GM21717 (cell line): ENCODE results near the gene STXBP3.

ENCODE experiments used
- ATAC-seq: cut with Tn5 transposase; IDR thresholded peaks from one replicate; pipeline ENCODE4 v1.9.1; 2021; ENCODE audit warnings: mild to moderate bottlenecking, moderate library complexity; ENCODE audit not compliant: unreplicated experiment

Gene STXBP3

DNA sequence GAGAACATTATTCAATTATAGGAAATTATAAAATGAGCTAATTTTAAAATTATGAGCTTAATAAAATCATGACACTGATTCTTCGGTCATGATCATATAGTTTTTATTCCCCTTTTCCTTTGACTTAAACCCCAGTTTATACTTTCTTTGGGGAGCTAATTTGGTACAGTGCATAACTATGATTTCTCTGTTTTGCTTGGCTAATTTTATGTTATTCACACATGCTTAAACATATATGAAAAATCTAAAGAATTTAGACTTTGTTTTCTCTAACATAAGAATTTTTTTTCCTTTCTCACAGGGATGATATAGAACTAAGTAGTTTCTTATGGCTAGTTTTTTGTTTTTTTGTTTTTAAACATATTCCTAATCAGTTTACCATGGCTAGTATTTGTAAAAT lies 52.5 kb downstream of the STXBP3 start:
- no peak for ATAC-seq

DNA sequence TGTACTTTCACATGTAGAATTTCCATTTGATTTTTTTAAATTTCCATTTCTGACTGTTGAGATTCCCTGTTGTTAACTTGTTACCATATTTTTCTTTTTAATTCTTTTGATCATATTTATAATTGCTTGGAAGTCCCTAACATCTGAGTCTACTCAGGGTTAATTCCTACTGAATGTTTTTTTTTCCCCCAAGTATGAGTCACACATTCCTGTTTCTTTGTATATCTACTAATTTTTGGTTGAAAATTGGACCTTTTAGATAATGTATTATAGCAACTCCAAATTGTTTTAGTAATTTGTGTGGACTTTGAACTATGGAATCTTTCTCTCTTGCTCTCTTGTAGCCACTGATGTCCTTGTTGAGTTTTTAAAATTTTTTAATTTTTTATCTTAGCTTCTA lies 54.6 kb downstream of the STXBP3 start:
- ATAC-seq = no peak

DNA sequence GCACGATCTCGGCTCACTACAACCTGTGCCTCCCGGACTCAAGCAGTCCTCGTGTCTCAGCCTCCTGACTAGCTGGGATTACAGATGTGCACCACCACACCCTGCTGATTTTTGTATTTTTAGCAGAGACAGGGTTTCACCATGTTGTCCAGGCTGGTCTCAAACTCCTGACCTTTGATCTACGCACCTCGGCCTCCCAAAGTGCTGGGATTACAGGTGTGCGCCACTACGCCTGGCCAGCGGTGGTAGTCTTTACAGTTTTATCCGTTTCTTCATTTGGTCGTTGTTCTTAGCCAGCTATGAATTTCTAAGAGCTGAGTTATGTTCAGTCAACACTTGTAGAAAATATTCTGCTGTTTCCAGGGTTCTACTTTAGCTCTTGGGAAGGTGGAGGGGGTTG lies 57.1 kb downstream of the STXBP3 start:
- no peak for ATAC-seq

DNA sequence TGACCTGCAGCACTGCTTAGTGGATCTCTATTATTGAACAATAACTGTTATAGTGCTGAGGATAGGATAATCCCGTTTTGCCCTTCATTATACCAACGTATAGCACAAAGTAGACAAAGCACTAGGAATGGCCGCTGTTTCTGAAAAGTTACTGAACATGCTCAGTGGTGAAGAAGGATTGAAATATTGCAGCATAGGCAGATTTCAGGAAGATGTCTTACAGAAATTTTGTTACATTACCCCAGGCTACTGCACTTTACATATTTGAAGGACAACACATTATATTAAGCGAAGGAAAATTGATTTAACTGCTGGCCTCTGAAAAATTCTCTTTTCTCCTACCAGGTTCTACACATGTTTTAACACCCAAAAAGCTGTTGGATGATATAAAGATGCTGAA lies 62.0 kb downstream of the STXBP3 start:
- ATAC-seq = no peak

DNA sequence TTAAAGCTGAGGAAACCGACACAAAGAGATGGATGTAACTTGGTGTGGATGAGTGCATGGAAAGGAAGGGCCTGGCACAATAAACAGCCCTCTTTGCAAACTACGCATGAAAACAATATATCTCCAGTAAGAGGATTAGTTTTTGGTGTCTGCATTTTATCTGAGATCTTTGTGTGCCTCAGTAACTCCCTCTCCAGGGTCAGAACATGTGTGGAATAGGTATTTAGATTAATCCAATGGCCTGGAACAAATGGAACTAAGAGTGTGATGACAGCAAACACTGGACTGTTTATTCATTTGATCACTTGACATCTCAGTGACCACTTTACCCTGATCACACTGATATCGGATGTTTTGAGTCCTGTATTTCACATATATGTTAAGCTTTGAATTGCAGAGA lies 65.1 kb downstream of the STXBP3 start:
- ATAC-seq = no peak

DNA sequence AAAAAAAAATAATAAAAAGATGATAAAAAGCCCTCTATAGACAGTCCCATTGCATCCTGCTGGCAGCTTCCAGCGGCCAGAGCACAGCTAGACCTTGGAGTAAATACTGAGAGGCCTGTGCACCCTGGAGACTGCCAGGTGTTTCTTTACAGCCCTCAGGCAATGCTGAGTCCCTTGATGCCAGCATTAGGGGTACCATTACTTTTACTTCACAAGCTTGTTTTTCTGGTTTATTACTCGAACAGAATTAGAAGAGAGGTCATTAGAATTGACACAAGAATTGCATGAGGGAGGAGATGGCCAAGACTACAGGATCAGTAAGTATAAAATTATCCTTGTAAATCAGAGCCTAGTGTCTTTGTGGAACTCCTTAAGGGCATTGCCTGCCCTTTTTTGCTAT lies 66.9 kb downstream of the STXBP3 start:
- ATAC-seq = no peak

DNA sequence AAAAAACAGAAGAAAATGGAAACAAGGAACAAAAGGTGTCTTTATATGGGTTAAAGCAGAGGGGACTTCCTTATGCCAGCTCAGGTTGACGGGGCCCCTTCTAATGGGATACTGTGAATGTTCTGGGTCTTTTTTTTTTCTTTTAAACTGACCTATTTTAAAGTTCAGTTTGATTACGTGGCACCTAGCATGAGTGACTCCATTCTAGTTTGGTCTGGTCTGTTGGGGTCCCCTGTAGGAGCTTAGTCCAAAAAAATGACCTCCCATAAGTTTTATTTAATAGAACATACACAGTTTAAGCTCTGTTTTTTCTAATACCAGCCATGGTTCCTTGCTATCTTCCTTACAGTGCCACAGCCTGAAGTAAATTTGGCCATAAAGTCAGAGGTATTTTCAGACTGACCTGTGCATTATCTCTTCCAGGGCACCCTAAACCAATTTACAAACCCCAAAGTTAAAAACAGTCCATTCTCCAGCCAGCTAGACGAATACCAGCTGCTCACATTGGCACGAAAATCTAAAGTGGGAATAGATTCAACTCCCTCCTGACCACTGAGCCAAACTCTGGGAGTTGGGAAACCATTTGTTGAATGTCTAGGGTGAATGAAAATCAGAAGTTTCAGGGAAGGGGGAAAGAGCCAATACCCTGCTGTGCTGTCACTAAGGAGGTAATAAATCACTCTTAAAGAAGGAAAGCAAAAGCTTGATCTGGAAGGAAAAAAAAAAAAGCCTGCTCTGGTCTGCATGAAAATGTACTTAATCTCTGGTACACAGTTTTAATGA lies 68.1 kb downstream of the STXBP3 start:
- no peak for ATAC-seq

DNA sequence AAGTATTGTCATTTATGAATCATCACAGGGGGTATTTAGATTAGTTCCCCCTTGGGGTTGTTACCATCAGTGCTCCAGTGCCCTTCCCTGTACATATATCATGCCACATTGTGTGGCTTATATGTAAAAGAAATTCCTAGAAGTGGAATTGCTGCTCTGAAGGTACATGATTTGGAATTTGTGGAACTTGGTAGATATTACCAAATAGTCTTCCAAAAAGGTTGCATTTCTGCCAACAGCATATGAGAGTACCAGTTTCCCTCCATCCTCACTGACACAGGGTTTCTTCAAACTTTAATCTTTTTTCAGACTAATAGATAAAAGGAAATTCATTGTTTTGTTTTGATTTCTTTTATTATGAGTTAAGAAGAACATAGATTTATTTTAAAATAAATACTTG lies 69.1 kb downstream of the STXBP3 start:
- ATAC-seq = no peak

DNA sequence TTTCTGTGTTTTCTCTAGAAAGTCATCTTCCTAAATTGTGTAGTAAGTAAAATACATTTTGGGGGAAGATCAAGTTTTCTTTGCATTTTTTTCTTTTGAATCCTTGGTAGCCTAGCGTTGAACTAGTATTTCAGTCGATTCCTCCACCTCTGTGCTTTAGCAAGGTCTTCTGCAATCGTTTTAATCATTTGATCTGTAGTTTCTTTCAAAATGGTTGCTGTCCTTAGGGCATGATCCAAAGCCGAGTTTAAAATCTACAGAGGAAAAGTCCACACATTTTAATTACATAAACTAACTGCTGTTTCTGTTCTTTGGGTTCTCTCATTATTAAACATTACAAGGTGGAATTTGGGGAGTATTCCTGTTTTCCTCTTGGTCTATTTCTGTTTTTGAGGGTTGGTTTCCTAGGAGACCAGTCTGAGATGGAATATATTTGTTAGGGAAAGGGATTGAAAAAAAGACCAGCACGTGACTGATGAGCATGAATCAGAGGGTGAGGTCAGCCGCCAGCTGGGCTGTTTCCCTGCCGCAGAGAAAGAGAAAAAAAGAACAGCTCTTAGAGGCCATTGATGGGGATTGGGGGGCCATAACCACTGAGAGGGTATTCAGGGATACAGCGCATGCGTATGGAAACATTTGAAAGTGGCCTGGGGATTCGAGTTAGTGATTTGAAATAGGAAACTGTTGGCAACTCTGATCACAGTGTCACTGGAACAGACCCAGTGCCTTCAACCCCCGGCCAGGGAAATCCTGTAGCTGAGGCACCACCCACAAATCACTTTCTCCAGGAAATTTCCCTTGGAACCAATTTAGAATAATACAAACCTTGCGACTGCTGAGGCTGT lies 69.8 kb downstream of the STXBP3 start:
- no peak for ATAC-seq

DNA sequence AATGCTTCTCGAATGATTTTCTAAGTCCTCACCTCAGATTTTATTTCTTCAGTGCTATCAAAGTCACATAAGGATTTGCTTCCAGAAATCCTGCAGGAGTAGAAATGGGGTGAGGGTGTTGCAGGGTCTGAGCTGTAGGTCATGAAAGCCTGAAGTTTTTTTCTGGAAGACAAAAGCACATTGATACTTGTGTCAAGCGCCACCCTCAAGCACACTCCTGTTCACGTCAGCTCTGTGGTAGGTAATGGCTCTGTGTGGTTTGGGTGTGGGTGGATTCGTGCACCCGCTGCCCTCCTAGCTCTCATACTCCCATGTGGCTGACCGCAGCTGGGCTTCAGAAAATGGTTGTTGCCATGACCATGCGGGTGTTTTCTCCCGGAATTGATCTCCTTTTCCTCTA lies 70.5 kb downstream of the STXBP3 start:
- no peak for ATAC-seq

DNA sequence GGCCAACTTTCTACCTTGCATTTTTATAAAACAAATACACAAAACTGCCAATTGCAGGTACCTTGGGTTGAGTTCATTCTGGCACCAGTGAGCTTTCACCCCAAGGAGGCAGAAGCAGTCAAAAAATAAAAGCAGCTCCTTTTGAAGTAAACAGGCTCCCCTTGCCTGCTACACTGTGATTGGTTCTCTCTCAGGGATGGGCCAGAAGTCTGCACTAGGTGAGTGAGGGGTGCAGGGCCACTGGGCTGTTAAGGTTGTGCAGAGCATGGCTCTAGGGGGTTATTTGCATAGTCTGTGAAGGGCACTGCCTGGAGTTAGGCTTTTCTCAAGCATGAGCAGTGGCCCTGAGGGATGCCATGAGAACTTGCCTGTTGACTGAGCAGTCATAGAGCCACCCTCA lies 71.3 kb downstream of the STXBP3 start:
- ATAC-seq = no peak

DNA sequence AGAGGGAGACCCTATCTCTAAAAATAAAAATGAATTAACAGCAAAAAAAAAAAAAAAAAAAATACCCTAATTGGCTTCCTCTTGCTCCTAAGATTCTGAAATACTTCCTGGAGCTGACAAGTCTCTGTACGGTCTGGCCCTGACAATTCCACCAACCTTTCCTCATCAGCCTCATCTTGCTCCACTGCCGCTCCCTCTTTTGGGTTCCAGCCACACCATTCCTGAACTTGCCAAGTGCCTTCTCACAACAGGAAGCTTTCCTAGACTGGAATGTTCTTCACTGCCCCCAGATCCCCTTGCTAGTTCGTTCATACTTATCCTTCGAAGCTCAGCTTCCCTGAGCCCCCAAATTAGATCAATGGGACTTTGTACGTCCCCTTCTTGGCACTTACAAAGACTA lies 73.4 kb downstream of the STXBP3 start:
- no peak for ATAC-seq

DNA sequence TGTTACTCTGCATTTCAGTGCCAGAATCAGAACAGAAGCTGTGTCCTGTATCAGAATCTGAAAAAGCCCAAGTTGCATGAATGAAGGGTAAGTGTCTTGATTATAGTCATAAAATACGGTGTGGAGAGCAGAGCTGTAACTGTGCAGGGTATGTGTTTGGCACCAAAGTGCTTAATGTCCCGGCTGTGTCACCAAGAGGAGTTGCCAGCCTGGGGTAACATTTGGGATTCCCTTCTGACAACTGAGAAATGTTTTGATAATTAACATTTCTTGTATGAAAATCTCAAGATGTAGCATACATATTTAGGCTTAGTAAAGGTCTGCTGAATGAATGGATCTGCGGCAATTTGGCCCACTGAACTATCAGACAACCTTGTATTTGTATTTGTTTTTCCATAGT lies 77.2 kb downstream of the STXBP3 start:
- ATAC-seq = no peak

DNA sequence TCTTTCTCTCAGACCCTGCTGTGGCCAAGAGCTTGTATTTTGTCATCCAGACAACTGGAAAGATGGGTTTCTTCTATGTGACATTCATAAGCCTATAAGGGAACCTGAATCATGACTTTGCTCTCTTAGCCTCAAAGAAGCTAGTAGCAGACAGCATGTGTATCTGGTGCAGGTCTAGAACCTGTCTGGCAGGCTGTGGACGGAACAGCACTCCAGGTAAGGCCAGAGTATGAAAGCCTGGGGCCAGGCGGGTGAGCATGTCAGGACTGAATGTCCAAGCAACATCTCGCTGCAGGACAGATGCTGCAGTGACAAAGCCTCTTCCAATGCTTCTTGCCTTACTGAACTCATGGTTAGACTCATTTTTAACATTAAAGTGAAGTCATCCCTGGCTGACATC lies 77.6 kb downstream of the STXBP3 start:
- no peak for ATAC-seq

DNA sequence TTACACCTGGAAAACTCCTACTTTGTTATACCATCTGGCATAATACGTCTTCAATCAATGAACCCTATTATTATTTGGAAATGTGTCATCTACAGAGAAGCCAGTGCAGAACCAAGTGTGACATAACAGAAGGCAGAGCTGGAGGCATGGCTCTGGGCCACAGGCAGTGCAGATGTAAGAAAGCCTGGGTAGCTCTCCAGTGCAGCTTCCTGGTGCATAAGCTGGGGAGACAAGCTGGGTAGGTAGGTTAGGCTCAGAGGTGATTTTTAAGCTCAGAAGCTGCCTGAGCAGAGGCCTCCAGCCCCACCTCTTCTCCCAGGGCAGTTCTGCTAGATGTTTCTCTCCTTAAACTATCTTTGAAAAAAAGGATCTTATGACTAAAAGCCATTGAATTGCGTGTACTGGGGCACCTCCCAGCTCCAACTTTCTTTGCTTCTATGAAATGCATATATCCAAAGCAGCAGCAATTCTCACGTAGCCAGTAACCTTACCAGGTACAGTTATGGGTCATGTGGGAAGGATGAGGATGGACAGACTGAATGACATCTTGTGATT lies 79.7 kb downstream of the STXBP3 start:
- ATAC-seq = no peak

DNA sequence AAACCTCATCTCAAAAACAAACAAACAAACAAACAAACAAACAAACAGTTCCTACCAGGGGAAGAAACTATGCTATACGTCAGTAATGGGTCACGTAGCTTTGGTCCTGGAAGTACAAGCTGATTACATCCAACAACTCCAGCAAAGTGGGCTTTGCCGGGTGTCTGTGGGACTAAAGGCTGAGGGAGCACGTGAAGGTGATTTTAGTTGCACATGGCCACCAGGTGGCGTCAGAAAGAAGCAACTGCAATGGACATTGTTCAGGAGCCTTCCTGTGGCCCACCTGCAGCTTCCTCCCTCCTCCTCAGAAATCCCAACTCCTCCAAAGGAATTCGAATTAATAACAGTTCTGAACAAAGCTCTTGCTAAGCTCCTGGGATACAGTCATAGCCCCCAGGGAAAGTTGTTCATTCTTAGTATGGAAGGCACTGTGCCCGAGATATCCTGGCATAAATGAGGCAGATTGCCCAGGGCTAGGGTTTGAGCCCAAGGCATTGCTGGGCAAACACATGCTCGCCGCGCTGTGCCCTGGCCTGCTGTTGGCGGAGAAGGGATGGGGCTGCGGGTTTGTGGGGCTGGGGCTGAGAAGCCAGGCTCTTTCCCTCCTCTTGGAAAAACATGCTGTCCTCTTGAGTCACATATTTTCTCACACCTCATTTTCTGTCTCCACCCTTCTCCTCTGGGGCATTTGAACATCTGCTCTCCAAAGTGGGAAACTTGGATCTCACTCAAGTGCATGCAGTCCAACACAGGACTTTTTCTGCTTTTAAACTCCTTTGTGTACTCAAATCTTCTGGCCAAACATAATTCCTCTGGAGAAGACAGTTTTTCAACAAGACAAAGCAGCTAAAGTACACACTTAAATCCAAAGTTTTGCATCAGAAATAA lies 81.8 kb downstream of the STXBP3 start:
- ATAC-seq = no peak

DNA sequence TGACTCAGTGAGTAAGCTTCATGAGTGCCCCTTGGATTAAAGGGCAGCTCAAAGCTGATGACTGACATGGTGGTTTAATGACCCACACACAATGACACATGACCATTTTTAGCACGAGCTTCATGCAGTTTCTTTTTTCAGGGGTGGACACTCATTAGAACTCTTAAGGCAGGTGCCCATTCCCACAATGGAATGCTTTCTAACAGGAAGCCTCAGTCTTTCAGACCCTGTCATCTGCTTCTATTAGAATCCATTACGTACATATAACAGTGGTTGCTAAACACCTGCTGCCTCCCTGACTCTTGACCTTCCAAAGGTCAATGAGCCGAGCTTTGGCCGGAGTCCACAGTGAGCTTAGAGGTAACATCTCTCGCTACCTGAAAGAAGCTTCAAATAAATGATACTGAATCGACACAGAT lies 83.0 kb downstream of the STXBP3 start:
- no peak for ATAC-seq

DNA sequence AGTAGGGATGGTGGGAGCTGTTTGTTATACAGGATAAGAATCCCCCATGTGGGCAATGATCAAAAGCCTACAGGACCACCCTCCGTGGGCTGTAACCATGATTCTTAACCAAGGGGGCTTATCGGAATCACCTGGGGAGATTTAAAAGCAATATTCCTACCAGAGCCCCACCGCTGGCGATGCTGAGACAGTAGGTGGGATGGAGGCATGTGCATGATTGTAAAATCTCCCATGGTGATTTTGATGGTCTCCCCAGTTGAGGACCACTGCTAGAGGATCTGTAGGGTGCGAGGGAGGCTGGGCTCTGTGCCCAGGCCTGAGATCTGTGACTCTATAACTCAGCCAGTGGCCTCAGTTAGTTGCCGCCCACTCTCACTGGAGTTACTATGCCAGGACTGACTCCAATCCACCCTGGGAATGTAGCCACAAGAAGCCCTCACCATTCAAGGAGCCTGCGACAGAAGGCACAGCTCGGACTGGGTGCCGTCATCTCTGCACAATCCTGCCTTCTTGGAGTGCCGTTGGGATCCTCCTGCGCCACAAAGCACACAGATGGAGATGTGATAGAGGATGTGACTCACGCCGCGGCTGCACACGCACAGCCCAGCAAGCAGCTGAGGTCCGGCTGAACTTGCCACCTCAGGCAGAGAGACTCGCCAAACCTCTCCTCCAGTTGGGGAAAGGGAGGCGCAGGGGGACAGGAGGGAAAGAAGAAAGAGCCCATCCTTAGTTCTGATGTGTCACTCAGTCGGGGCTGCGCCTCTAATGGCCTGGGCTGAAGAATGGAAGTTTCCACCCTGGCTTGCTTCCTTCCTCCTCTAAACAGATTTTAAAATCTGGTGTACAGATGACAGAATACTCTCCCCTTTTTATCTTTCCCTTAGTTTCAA lies 83.9 kb downstream of the STXBP3 start:
- ATAC-seq = no peak

DNA sequence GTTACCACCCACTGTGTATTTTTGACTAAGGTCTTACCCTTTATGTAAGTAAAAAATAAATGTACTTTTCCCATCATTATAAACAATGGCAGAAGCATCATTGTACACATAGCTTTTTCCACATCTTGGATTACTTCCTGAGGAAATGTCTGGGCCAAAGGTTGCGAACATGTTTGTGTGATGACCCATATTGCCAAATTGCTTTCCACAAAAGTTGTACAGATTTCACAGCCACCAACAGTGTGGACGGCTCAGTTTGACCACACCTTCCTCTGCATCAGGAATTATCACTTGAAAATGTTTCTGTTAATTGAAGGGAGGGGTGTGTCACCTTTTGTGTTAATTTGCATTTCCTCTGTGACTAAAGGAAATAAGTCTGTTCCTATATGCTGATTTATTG lies 84.8 kb downstream of the STXBP3 start:
- ATAC-seq = no peak

DNA sequence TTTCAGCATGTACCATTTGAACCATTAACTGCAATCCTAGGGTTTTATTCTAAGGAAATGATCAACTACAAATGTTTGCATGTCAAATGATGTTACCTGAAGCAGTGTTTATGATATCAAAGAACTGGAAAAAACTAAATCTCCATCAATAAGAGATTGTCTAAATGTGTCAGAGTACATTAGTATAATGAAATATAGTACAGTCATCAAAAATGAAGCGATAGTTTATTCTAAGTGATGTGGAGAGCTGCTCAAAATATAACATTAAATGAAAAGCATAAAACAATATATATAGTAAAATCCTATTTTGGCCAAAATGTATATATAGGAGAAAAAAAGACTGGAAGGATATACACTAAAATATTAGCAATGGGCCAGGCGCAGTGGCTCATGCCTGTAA lies 86.5 kb downstream of the STXBP3 start:
- ATAC-seq = no peak
